Type B pancreatic cell (in vitro differentiated cells): ENCODE results near the gene FGD4. TPM values are rescaled to one million over a fixed set of nuclear protein-coding genes. Genes with fewer than 3 reads are reported as not detected.

Experiments used
- DNase-seq: peaks from one replicate; pipeline ENCODE4 v3.0.0; 2021; ENCODE audit warnings: mixed read lengths; ENCODE audit not compliant: unreplicated experiment; ENCODE audit errors: extremely low spot score
- H3K27ac Mint-ChIP-seq: 2 replicates; pipeline ENCODE4 v1.8.0; 2021; ENCODE audit warnings: mild to moderate bottlenecking, mixed read lengths
- H3K27me3 Mint-ChIP-seq: 2 replicates; pipeline ENCODE4 v1.8.0; 2021; ENCODE audit warnings: mixed read lengths
- H3K36me3 Mint-ChIP-seq: 2 replicates; pipeline ENCODE4 v1.8.0; 2021; ENCODE audit warnings: mixed read lengths
- H3K4me1 Mint-ChIP-seq: one replicate; pipeline ENCODE4 v1.8.0; 2021; ENCODE audit warnings: mixed read lengths; ENCODE audit not compliant: unreplicated experiment
- H3K4me3 Mint-ChIP-seq: 2 replicates; pipeline ENCODE4 v1.8.0; 2021; ENCODE audit warnings: mild to moderate bottlenecking, mixed read lengths
- H3K9me3 Mint-ChIP-seq: 2 replicates; pipeline ENCODE4 v1.8.0; 2021; ENCODE audit warnings: mixed read lengths
- total RNA-seq: library from RNA; stranded (reverse); gene quantifications from 2 replicates; pipeline ENCODE4 v1.2.1, GENCODE V29; 2021; ENCODE audit warnings: low replicate concordance
- TF ChIP-seq, protein P1 (sequence below): fragments of 200-600 bp; sonication (generic); conservative IDR thresholded peaks from 2 replicates; pipeline ENCODE4 v1.5.0; 2021; ENCODE audit warnings: antibody characterized with exemption, mild to moderate bottlenecking

Gene FGD4
- total RNA-seq, 1 donor from 2014 or later = 26.7 TPM

DNA sequence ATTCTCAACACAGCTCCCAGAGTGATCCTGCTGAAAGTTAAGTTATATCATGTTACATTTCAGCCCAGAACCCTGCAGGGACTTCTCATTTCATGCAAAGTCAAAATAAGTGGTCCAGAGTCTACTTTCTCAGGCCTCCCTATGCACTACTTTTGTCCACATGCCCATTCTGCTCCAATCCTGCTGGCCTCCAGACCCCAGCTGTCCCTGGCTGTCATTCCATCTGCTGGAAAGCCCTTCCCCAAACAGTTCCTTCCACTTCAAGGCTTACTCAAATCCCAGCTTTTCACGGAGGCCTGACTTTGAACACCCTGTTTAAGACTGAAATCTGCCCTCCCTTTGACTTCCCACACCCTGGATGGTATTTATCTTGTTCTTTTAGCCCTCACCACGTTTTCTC, 169.9 kb downstream of the FGD4 start:
- Mint-ChIP-seq H3K9me3 (no peaks in the 10 kb centered on the region), H3K27ac (no peak overlapping the region), H3K4me1 (peaks cover 15% of the 10 kb centered on the region)

DNA sequence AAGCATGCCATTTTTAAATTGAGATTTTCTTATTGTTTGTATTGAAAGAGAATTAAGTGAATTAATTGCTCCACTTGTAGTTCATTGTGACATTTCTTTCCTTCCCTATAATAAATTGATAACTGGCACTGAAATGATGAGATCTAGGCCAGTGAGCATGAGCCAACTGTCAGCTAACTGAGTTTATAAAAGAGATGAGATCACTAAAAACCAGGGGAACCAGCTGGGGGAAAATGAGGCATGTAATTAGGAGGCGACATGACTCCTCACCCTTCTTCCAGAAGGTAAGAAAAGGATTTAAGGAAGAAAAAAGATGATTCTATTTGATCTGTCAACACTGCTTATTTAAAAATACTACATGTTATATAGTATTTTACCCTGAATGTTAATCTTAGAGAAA, 175.2 kb downstream of the FGD4 start:
- no peaks in the 10 kb centered on the region for H3K27me3 Mint-ChIP-seq
- DNase-seq = no peak
- no peak overlapping the region for H3K4me3 Mint-ChIP-seq
- H3K9me3 Mint-ChIP-seq = peaks cover 4% of the 10 kb centered on the region
- TF ChIP-seq, protein P1, sequence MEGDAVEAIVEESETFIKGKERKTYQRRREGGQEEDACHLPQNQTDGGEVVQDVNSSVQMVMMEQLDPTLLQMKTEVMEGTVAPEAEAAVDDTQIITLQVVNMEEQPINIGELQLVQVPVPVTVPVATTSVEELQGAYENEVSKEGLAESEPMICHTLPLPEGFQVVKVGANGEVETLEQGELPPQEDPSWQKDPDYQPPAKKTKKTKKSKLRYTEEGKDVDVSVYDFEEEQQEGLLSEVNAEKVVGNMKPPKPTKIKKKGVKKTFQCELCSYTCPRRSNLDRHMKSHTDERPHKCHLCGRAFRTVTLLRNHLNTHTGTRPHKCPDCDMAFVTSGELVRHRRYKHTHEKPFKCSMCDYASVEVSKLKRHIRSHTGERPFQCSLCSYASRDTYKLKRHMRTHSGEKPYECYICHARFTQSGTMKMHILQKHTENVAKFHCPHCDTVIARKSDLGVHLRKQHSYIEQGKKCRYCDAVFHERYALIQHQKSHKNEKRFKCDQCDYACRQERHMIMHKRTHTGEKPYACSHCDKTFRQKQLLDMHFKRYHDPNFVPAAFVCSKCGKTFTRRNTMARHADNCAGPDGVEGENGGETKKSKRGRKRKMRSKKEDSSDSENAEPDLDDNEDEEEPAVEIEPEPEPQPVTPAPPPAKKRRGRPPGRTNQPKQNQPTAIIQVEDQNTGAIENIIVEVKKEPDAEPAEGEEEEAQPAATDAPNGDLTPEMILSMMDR = no peak
- no peak overlapping the region for H3K27ac Mint-ChIP-seq
- H3K4me1 Mint-ChIP-seq = no peaks in the 10 kb centered on the region
- peaks cover 38% of the 10 kb centered on the region for H3K36me3 Mint-ChIP-seq

More for the DNA sequence above, 169.9 kb downstream of the FGD4 start:
- TF ChIP-seq, protein P1 = no peak
- DNase-seq = no peak
- no peak overlapping the region for H3K4me3 Mint-ChIP-seq
- H3K27me3 Mint-ChIP-seq = no peaks in the 10 kb centered on the region
- H3K36me3 Mint-ChIP-seq = peaks cover 36% of the 10 kb centered on the region

DNA sequence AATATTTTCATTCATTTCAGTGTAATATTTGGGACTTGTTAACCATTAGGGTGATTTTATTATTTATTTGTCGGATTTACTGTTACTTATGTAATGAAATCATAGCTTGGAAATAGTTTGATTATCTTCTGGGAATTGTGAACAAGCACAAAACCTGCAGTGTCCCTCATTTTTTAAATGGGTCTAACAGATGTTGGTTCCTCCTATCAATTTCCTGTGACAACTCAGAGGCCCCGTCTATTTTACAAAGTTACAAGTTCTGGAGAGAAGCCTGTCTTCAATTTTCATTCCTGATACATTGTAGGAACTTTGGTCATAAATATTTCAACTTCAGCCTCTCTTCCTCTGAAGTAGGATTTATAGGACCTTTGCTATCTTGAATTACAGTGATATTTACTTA, 178.0 kb downstream of the FGD4 start:
- H3K9me3 Mint-ChIP-seq = peaks cover 4% of the 10 kb centered on the region
- TF ChIP-seq, protein P1 = no peak
- H3K4me1 Mint-ChIP-seq = no peaks in the 10 kb centered on the region
- H3K27ac Mint-ChIP-seq = no peak overlapping the region
- DNase-seq = no peak
- peaks cover 53% of the 10 kb centered on the region for H3K36me3 Mint-ChIP-seq
- no peak overlapping the region for H3K4me3 Mint-ChIP-seq
- no peaks in the 10 kb centered on the region for H3K27me3 Mint-ChIP-seq

DNA sequence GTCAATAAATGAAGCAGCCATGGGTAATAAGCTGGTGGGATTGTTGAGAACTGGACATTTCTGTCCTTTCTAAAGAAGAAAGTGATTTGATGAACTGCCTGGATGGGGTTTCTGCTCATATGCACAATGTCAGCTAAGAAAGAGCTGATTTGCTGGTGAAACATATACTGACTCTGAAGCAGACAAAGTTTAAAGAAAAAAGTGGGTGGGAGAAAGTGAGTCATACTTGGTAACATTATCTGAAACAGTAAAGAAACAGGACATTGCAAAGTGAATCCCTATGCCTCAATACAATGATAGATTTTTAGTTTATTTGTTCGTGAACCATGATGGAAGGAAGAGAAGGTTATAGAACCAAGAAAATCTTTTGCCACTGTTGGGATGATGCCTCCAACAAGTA, 184.2 kb downstream of the FGD4 start:
- Mint-ChIP-seq H3K36me3 (peaks cover 36% of the 10 kb centered on the region), H3K9me3 (no peaks in the 10 kb centered on the region), H3K4me1 (peaks cover 4% of the 10 kb centered on the region), H3K4me3 (no peak overlapping the region), H3K27me3 (no peaks in the 10 kb centered on the region), H3K27ac (peak overlapping the region; percentile 0)
- DNase-seq = no peak
- TF ChIP-seq, protein P1 = no peak

DNA sequence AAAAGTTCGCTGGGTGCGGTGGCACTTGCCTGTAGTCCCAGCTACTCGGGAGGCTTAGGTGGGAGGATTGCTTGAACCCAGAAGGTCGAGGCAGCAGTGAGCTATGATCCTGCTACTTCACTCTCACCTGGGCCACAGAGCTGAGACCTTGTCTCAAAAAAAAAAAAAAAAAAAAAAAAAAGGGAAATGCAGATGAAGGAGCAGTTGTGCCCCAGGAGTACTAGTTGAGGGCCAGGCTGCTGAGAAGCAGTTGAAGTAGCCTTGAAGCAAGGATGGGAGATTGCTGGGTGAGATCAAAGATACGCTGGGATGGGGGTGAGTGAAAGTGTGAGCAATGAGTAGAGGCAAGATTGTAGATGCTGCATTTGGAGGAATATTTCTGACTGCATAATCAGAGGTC, 186.3 kb downstream of the FGD4 start:
- no peak overlapping the region for H3K27ac Mint-ChIP-seq
- no peak overlapping the region for H3K4me3 Mint-ChIP-seq
- H3K27me3 Mint-ChIP-seq = no peaks in the 10 kb centered on the region
- TF ChIP-seq, protein P1 = no peak
- peaks cover 4% of the 10 kb centered on the region for H3K4me1 Mint-ChIP-seq
- peaks cover 34% of the 10 kb centered on the region for H3K36me3 Mint-ChIP-seq
- DNase-seq = no peak
- no peaks in the 10 kb centered on the region for H3K9me3 Mint-ChIP-seq

DNA sequence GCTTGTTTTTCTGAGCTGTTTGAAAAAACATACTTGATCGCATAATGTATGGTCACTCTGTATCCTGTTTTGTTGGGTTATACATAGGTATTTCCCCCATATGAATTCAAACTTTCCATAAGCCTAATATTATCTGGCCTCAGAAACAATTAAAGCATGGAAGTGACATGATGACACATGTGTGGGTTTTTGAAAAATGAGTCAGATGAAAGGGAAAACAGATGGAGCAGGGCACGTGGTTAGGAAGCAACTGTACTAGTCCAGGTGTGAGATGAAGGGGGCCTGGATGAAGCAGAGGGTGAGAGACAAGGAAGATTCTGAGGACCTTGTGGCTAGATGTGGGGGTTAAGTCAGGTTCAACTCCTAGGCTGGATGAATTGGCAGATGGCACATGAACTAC, 187.0 kb downstream of the FGD4 start:
- Mint-ChIP-seq H3K4me1 (peaks cover 4% of the 10 kb centered on the region), H3K9me3 (no peaks in the 10 kb centered on the region), H3K27me3 (no peaks in the 10 kb centered on the region), H3K27ac (no peak overlapping the region), H3K36me3 (peaks cover 28% of the 10 kb centered on the region), H3K4me3 (no peak overlapping the region)
- TF ChIP-seq, protein P1 = no peak
- DNase-seq = no peak
